Measurements from ENCODE around the gene HOXC10. TPM values are rescaled to one million over a fixed set of nuclear protein-coding genes. Genes with fewer than 3 reads are reported as not detected.

HOXC10 gene
- total RNA-seq, 4 donors from 2014 or later: 23.9 to 48.3 (median 40.3) TPM

DNA sequence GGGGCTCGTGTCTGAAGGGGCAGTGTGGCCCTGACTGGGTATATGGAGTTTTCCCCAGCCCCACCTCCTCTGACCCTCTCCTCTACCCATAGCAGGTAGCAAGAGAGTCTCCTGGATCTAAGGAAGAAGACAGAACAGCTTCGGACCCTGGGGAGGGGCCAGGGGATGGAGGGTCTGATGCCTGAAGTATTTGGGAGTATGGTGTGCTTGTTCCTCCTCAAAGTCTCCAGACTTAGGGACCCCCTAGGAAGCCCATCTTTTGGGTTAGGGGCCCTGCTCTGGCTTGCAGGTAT lies 23.3 kb downstream of the HOXC10 start:
- no peaks in the 10 kb centered on the region for H3K9me3 ChIP-seq
- TF ChIP-seq, protein P1, sequence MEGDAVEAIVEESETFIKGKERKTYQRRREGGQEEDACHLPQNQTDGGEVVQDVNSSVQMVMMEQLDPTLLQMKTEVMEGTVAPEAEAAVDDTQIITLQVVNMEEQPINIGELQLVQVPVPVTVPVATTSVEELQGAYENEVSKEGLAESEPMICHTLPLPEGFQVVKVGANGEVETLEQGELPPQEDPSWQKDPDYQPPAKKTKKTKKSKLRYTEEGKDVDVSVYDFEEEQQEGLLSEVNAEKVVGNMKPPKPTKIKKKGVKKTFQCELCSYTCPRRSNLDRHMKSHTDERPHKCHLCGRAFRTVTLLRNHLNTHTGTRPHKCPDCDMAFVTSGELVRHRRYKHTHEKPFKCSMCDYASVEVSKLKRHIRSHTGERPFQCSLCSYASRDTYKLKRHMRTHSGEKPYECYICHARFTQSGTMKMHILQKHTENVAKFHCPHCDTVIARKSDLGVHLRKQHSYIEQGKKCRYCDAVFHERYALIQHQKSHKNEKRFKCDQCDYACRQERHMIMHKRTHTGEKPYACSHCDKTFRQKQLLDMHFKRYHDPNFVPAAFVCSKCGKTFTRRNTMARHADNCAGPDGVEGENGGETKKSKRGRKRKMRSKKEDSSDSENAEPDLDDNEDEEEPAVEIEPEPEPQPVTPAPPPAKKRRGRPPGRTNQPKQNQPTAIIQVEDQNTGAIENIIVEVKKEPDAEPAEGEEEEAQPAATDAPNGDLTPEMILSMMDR (IDR thresholded peaks at IDR 0.05 in 4 of 5, conservative IDR thresholded peaks at IDR 0.05 in 1 of 5): no peak
- TF ChIP-seq POLR2A (IDR thresholded peaks at IDR 0.05): no peak
- no peak for DNase-seq
- H3K27ac ChIP-seq: peak overlapping the region; percentile 94 to 100 (median 98)
- peak overlapping the region in 2 of 4 donors; percentile 44 to 62 for H3K4me3 ChIP-seq
- no peaks in the 10 kb centered on the region for H3K36me3 ChIP-seq
- intact Hi-C loops (cut with DNase I; ENCODE audit: low total_unique reads) (no loop called here), in situ Hi-C loops (cut with MboI; ENCODE audit: low sequenced_read_pairs in 4 of 4) (loop anchor here in 2 of 4 donors (25.0 kb wide), 1 partner anchor 354 kb away; the partner anchor contains the start of gene GPR84 (in 2 of the 2))
- no peaks in the 10 kb centered on the region for H3K27me3 ChIP-seq
- ATAC-seq: no peak
- peaks cover 39 to 58% of the 10 kb centered on the region in 2 donors for H3K4me1 ChIP-seq

DNA sequence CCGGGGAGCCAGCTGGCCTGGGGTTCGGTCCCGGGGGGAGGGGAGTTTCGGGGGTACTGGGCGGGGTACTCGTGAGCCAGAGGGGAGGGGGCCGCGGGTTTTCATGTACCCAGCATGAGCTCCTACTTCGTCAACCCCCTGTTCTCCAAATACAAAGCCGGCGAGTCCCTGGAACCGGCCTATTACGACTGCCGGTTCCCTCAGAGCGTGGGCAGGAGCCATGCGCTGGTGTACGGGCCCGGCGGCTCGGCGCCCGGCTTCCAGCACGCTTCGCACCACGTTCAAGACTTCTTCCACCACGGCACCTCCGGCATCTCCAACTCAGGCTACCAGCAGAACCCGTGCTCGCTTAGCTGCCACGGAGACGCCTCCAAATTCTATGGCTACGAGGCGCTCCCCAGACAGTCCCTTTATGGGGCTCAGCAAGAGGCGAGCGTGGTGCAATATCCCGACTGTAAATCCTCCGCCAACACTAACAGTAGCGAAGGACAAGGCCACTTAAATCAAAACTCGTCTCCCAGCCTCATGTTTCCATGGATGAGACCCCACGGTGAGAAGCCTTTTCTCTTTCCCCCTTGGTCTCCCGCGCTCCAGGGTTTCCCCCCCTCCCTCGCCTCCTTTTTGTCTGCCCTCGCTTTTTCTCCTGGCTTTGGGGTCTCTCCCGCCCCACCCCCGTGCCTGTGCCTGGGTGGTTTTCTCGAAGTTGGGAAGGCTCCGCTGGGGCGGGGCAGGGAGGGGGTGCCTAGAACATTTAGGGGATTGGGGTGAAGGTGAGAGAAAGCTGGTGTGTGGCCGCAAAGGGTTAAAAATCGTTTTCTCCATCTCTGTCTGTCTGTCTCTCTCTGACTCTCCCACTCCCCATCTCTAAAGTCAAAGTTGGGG lies 24.5 kb downstream of the HOXC10 start:
- intact Hi-C loops (cut with DNase I; ENCODE audit: low total_unique reads) (loop anchor here (1.0 to 5.0 kb wide), 2 partner anchors 183 to 512 kb away; partner anchors contain the start of gene MAP3K12), in situ Hi-C loops (cut with MboI; ENCODE audit: low sequenced_read_pairs in 4 of 4) (loop anchor here in 2 of 4 donors (10.0 to 25.0 kb wide), 2 partner anchors 195 to 353 kb away; partner anchors contain the start of gene GPR84 (in 2 of the 2))
- TF ChIP-seq, protein P1 (IDR thresholded peaks at IDR 0.05 in 4 of 5, conservative IDR thresholded peaks at IDR 0.05 in 1 of 5): no peak
- no peak for TF ChIP-seq POLR2A (IDR thresholded peaks at IDR 0.05)
- ATAC-seq: peak; percentile 32 to 35
- Histone ChIP-seq H3K4me3 (peak overlapping the region; percentile 62 to 81 (median 64)), H3K9me3 (no peaks in the 10 kb centered on the region), H3K27ac (peak overlapping the region; percentile 94 to 100 (median 98)), H3K36me3 (no peaks in the 10 kb centered on the region), H3K4me1 (peaks cover 39 to 60% of the 10 kb centered on the region in 2 donors), H3K27me3 (no peaks in the 10 kb centered on the region)
- no peak for DNase-seq

DNA sequence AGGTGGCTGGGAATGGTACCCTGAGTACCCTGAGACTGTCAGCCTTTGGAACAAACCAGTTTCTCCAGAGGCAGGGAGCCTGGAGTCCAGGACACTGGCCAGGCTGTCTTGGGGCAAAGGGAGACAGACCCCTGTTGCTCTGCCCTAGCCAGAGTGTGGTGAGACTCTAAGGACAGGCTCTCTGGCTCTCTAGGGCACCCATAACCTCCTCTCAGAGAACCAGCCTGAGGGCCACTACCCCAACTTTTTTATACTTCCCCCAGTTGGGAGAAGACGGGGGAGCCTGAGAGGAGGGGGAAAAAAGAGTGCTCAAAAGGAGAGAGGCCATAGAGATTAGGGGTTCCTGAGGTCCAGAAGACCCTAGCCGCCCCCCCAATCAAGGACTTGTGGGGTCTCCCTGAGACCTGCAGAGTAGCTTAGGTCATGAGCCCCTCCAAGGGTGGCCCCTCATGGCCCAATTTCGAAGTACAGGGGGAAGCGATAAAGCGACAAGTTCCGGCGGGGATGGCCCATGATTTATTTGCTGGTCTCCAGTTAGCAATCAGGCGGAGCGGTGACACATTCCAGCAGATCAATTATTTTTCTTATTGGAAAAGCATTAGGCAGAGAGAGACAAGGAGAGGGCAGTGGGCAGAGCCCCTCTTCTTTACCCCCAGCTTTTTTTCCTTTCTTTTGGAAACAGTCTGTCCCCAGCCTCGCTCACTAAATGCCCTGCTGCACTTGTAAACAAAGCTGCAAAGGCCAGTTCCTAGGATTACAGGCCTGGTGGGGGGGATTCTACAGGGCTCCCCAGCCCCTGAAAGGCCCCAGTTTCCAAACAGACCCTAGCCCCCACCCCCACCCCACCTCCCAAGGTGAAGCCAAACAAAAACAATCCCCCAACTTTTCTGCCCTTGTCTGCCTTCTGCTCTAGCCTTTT lies 25.4 kb downstream of the HOXC10 start:
- in situ Hi-C loops (cut with MboI; ENCODE audit: low sequenced_read_pairs in 4 of 4): loop anchor here in 2 of 4 donors (10.0 to 25.0 kb wide), 2 partner anchors 194 to 352 kb away; partner anchors contain the start of gene GPR84 (in 2 of the 2)
- ATAC-seq (no peak), DNase-seq (no peak)
- no peaks in the 10 kb centered on the region for H3K9me3 ChIP-seq
- no peaks in the 10 kb centered on the region for H3K27me3 ChIP-seq
- peak overlapping the region; percentile 94 to 100 (median 98) for H3K27ac ChIP-seq
- TF ChIP-seq, protein P1 (IDR thresholded peaks at IDR 0.05 in 4 of 5, conservative IDR thresholded peaks at IDR 0.05 in 1 of 5): no peak
- TF ChIP-seq POLR2A (IDR thresholded peaks at IDR 0.05): no peak
- H3K4me3 ChIP-seq: peak overlapping the region; percentile 62 to 81 (median 64)
- intact Hi-C loops (cut with DNase I; ENCODE audit: low total_unique reads): loop anchor here (5.0 kb wide), 1 partner anchor 513 kb away; the partner anchor contains the start of gene MAP3K12
- peaks cover 43 to 62% of the 10 kb centered on the region in 2 donors for H3K4me1 ChIP-seq
- no peaks in the 10 kb centered on the region for H3K36me3 ChIP-seq

DNA sequence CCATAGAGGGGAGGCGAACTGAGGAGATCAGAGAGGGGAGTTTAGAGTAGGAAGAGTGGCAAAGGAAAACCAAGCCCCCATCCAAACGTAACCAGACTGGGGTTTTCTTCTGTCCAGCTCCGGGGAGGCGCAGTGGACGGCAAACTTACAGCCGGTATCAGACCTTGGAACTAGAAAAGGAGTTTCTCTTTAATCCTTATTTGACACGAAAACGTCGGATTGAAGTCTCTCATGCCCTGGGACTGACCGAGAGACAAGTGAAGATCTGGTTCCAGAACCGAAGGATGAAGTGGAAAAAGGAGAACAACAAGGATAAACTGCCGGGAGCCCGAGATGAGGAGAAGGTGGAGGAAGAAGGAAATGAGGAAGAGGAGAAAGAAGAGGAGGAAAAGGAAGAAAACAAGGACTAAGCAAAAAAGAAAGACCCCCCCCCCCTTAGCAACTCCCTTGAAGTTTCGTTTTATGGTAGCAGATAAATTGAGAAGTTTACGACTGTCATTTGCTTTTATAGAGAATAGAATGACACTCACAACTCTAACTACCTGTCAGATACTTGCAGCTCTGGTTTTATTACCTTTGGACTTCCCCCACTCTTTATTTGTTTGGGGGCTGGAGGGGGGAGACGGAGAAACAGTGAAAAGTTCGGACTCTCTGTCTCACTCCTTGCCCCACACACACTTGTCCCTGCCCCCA lies 26.2 kb downstream of the HOXC10 start:
- no peak for DNase-seq
- no peak for TF ChIP-seq POLR2A (IDR thresholded peaks at IDR 0.05)
- TF ChIP-seq, protein P1 (IDR thresholded peaks at IDR 0.05 in 4 of 5, conservative IDR thresholded peaks at IDR 0.05 in 1 of 5): no peak
- Histone ChIP-seq H3K27me3 (no peaks in the 10 kb centered on the region), H3K36me3 (no peaks in the 10 kb centered on the region), H3K9me3 (no peaks in the 10 kb centered on the region), H3K4me3 (peak overlapping the region; percentile 62 to 81 (median 64)), H3K4me1 (peaks cover 51 to 62% of the 10 kb centered on the region in 2 donors), H3K27ac (peak overlapping the region; percentile 94 to 100 (median 98))
- no peak for ATAC-seq
- in situ Hi-C loops (cut with MboI; ENCODE audit: low sequenced_read_pairs in 4 of 4) (loop anchor here in 2 of 4 donors (10.0 to 25.0 kb wide), 2 partner anchors 194 to 351 kb away; partner anchors contain the start of gene GPR84 (in 2 of the 2)), intact Hi-C loops (cut with DNase I; ENCODE audit: low total_unique reads) (loop anchor here (5.0 kb wide), 1 partner anchor 514 kb away; the partner anchor contains the start of gene MAP3K12)

Measured in gastrocnemius medialis (tissue), 4 donors.